ENCODE results near the gene MYO3B. TPM values are rescaled to one million over a fixed set of nuclear protein-coding genes. Genes with fewer than 3 reads are reported as not detected.
A peak's percentile ranks its signal among the peaks of the same experiment; 100 is the strongest.

MYO3B gene
- total and polyA plus RNA-seq, 2 donors from 2014 or later = 3.5 to 6.4 TPM

GRCh38 chr2:170254293-170254732, 76.4 kb downstream of the MYO3B start:
- H3K9ac ChIP-seq (ENCODE audit: low read length in 3 of 3) = no peak overlapping the region
- no peaks in the 10 kb centered on the region for H3K9me3 ChIP-seq (ENCODE audit: control insufficient read depth in 2 of 3, insufficient read depth in 1 of 3, low read length in 3 of 3)
- intact Hi-C loops (cut with DNase I) = no loop called here
- no peaks in the 10 kb centered on the region for H3K27me3 ChIP-seq (ENCODE audit: control insufficient read depth, insufficient read depth, low read length)
- FAIRE-seq = no peak
- DNase-seq = peak in 1 of 5 donors; percentile 54
- H3K36me3 ChIP-seq (ENCODE audit: control insufficient read depth in 2 of 3, insufficient read depth in 3 of 3, low read length in 3 of 3) = no peaks in the 10 kb centered on the region
- no peak overlapping the region for H3K27ac ChIP-seq (ENCODE audit: low read depth in 2 of 2, low read length in 2 of 2)
- no peaks in the 10 kb centered on the region for H3K4me1 ChIP-seq (ENCODE audit: control insufficient read depth in 2 of 3, insufficient read depth in 2 of 3, low read depth in 1 of 3, low read length in 3 of 3)
- no peak for TF ChIP-seq CTCF (IDR thresholded peaks at IDR 0.05; ENCODE audit: borderline replicate concordance, extremely low read depth, insufficient read depth)
- H3K4me3 ChIP-seq (ENCODE audit: low read length in 3 of 3) = no peak overlapping the region

GRCh38 chr2:170255137-170255536, 77.2 kb downstream of the MYO3B start:
- intact Hi-C loops (cut with DNase I) = no loop called here
- no peaks in the 10 kb centered on the region for H3K36me3 ChIP-seq (ENCODE audit: control insufficient read depth in 2 of 3, insufficient read depth in 3 of 3, low read length in 3 of 3)
- DNase-seq (no peak), FAIRE-seq (no peak)
- no peak for TF ChIP-seq CTCF (IDR thresholded peaks at IDR 0.05; ENCODE audit: borderline replicate concordance, extremely low read depth, insufficient read depth)
- H3K27ac ChIP-seq (ENCODE audit: low read depth in 2 of 2, low read length in 2 of 2) = no peak overlapping the region
- H3K27me3 ChIP-seq (ENCODE audit: control insufficient read depth, insufficient read depth, low read length) = no peaks in the 10 kb centered on the region
- H3K9me3 ChIP-seq (ENCODE audit: control insufficient read depth in 2 of 3, insufficient read depth in 1 of 3, low read length in 3 of 3) = peaks cover 0 to 2% (median 0%) of the 10 kb centered on the region in 3 donors
- H3K4me3 ChIP-seq (ENCODE audit: low read length in 3 of 3) = no peak overlapping the region
- no peak overlapping the region for H3K9ac ChIP-seq (ENCODE audit: low read length in 3 of 3)
- no peaks in the 10 kb centered on the region for H3K4me1 ChIP-seq (ENCODE audit: control insufficient read depth in 2 of 3, insufficient read depth in 2 of 3, low read depth in 1 of 3, low read length in 3 of 3)

GRCh38 chr2:170255971-170256370, 78.0 kb downstream of the MYO3B start:
- Histone ChIP-seq H3K4me1 (ENCODE audit: control insufficient read depth in 2 of 3, insufficient read depth in 2 of 3, low read depth in 1 of 3, low read length in 3 of 3) (no peaks in the 10 kb centered on the region), H3K9ac (ENCODE audit: low read length in 3 of 3) (no peak overlapping the region), H3K36me3 (ENCODE audit: control insufficient read depth in 2 of 3, insufficient read depth in 3 of 3, low read length in 3 of 3) (no peaks in the 10 kb centered on the region), H3K9me3 (ENCODE audit: control insufficient read depth in 2 of 3, insufficient read depth in 1 of 3, low read length in 3 of 3) (peaks cover 0 to 6% (median 0%) of the 10 kb centered on the region in 3 donors), H3K27ac (ENCODE audit: low read depth in 2 of 2, low read length in 2 of 2) (no peak overlapping the region), H3K4me3 (ENCODE audit: low read length in 3 of 3) (no peak overlapping the region), H3K27me3 (ENCODE audit: control insufficient read depth, insufficient read depth, low read length) (no peaks in the 10 kb centered on the region)
- DNase-seq (no peak), FAIRE-seq (no peak)
- intact Hi-C loops (cut with DNase I) = no loop called here
- TF ChIP-seq CTCF (IDR thresholded peaks at IDR 0.05; ENCODE audit: borderline replicate concordance, extremely low read depth, insufficient read depth) = no peak

- Histone ChIP-seq H3K9ac (ENCODE audit: low read length in 3 of 3) (no peak overlapping the region), H3K4me3 (ENCODE audit: low read length in 3 of 3) (no peak overlapping the region), H3K27ac (ENCODE audit: low read depth in 2 of 2, low read length in 2 of 2) (no peak overlapping the region), H3K36me3 (ENCODE audit: control insufficient read depth in 2 of 3, insufficient read depth in 3 of 3, low read length in 3 of 3) (no peaks in the 10 kb centered on the region), H3K4me1 (ENCODE audit: control insufficient read depth in 2 of 3, insufficient read depth in 2 of 3, low read depth in 1 of 3, low read length in 3 of 3) (no peaks in the 10 kb centered on the region), H3K9me3 (ENCODE audit: control insufficient read depth in 2 of 3, insufficient read depth in 1 of 3, low read length in 3 of 3) (peaks cover 0 to 9% (median 5%) of the 10 kb centered on the region in 3 donors), H3K27me3 (ENCODE audit: control insufficient read depth, insufficient read depth, low read length) (no peaks in the 10 kb centered on the region)
- FAIRE-seq = no peak
- no peak for DNase-seq
- intact Hi-C loops (cut with DNase I) = no loop called here
- no peak for TF ChIP-seq CTCF (IDR thresholded peaks at IDR 0.05; ENCODE audit: borderline replicate concordance, extremely low read depth, insufficient read depth)
Measured at GRCh38 chr2:170258382-170258781, 80.4 kb downstream of the MYO3B start.
